ENCODE results near the gene GPD1.

The GPD1 gene

DNA sequence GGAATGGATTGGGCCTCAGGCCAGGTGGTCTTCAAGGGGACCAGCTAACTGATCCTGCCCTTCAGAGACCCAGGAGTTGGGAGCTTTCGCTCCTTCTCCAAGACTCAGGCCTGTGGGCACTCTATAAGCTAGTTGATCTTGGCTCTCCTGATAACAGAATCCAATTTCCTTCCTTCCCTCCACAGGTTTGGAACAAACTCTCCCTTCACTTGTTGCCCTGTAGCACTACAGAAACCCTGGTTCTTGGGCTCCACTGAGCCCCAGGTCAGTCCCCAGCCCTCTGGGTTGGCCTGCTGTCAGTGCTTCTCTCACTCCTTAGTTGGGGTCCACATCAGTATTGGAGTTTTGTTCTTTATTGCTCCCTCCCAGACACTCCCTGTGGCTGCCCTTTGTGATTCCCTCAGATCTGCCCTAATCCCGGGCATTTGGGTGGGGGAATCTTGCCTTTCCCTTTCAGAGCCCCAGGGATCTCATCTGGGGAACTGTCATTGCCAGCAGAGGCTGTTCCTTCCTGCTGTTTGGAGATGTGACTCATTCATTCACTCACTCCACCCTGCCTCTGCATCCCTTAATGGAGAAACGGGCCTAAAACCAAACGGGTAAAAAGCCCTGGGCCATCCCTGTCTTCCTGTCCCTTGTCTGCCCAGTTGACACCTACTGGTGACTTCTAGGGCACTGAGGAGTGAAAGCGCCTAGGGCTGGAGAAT lies 4.4 kb upstream of the GPD1 start:
- H3K4me3 ChIP-seq (ENCODE audit: low read depth, low read length): no peak overlapping the region

DNA sequence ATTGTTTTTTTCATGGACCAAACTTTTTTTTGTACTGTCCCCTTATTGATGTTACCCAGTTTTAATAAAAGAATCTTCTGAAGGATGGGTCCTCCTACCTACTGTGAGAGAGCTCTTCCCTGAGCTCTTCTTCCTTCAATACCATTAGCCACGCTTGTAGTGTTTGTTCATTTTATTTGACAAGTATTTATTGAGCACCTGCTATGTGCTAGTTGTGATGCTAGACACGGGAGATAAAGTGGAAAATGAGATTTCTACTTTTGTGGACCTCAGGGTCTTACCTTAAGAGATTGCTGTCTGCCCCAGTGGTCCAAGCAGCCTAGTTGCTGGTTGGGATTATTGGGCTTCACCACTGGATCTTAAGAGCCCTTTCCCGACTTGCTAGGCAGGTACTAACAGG lies 3.2 kb upstream of the GPD1 start:
- H3K4me3 ChIP-seq (ENCODE audit: low read depth, low read length): no peak overlapping the region

- H3K4me3 ChIP-seq (ENCODE audit: low read depth, low read length): no peak overlapping the region
Measured at GRCh38 chr12:50101663-50102062, 2.1 kb upstream of the GPD1 start.

DNA sequence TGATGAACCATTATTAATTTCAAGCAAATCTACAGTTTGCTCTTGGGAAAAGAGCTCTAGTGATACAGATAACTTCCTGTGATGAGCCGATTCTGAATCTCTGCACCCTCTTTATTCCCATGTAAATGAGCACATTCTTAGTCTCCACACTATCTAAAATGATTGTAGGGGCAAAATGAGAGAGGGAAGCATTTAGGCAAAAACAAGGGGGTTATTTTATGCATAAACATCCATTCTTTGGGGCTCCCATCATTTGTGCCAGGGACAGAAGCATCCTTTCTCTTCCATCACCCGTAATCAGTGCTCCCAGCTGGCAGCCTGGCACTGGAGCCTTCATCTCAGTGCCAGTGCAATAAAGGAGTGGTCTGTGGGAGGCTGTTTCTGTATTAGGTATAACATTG lies 1.7 kb upstream of the GPD1 start:
- no peak overlapping the region for H3K4me3 ChIP-seq (ENCODE audit: low read depth, low read length)

- H3K4me3 ChIP-seq (ENCODE audit: low read depth, low read length): no peak overlapping the region
Measured at GRCh38 chr12:50102646-50103309, 1.0 kb upstream of the GPD1 start.

DNA sequence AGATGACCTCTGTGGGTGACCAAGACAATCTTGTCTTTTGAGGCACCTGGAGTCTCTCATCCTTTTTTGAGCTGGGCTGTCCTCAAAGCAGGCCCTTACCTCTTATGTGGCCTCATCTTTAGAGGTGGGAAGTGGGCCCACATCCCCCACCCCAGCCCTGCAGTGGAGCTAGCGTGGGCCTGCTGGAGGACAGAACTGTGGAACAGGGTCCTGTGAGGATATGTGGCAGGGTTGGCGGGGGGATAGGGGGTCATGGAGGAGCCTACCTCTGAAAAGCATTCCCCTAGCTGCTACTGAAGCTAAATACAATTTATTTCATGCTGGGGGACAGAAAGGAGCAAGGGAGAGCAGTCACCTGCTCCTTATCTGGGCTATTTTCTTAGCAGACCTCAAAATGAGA lies 457 bp upstream of the GPD1 start:
- no peak overlapping the region for H3K4me3 ChIP-seq (ENCODE audit: low read depth, low read length)

- no peak overlapping the region for H3K4me3 ChIP-seq (ENCODE audit: low read depth, low read length)
Measured at GRCh38 chr12:50104417-50105366, 884 bp downstream of the GPD1 start.

DNA sequence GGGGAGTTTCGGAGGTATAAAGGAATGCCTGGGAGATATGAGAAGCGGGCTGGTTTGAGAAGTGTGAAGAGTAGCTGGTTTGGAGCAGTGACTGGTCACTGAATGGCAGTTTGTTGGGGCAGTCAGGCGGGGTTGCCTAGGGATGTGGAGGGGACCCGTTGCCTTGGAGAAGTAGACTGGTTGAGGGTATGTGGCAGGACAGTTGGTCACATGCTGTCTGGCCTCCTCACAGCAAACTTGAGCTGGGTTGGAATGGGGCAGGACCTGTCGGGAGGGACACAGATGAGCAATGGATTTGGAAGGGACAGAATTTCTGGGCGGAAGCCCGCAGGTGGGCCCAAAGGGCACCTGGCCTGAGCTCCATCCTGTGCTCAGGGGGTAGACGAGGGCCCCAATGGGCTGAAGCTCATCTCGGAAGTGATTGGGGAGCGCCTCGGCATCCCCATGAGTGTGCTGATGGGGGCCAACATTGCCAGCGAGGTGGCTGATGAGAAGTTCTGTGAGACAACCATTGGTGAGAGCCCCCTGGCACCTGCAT lies 2.2 kb downstream of the GPD1 start:
- no peak overlapping the region for H3K4me3 ChIP-seq (ENCODE audit: low read depth, low read length)

DNA sequence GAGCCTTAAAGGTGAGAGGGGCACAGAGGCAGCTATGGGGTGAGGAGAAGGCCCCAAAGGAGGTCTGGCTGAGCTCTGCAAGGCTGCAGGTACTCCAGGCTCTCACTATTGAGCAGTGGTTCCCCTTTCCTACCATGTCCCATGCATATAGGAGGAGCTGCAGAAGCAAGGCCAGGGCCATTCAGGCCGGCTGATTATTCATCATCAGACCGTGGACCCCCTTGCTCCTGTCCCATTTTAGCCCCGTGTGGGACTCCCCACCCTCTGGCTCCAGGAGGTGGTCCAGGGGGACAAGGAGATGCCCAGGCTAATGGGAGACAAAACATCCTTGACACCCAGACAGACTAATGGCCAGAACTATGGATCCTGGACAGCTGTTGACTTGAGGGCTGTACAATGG lies 3.1 kb downstream of the GPD1 start:
- H3K4me3 ChIP-seq (ENCODE audit: low read depth, low read length): no peak overlapping the region

DNA sequence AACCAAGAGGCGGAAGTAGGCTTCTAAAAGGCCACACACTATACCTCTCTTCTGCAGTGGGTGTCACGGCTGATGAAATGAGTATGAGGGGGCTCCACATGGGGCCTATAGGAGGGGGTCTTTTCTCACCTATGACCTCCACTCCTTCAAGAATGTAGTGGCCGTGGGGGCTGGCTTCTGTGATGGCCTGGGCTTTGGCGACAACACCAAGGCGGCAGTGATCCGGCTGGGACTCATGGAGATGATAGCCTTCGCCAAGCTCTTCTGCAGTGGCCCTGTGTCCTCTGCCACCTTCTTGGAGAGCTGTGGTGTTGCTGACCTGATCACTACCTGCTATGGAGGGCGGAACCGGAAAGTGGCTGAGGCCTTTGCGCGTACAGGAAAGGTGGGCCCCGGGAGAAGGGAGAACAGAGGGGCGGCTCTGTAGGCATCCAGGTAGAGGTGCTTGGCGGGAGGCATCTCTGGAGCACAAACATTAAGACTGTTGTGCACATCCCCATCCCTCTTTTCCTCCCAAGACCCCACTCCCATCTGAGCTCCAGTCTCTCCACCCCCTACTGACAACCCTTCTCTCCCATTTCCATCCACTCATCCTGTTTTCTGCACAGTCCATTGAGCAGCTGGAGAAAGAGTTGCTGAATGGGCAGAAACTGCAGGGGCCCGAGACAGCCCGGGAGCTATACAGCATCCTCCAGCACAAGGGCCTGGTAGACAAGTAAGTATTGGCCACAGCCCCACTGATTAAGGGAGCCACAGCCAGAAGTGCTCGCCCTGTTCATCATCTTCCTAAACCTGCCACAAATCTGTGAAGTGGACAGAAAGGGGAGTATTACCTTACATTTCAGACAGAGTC lies 3.8 kb downstream of the GPD1 start:
- no peak overlapping the region for H3K4me3 ChIP-seq (ENCODE audit: low read depth, low read length)

- no peak overlapping the region for H3K4me3 ChIP-seq (ENCODE audit: low read depth, low read length)
Measured at GRCh38 chr12:50109319-50109718, 5.5 kb downstream of the GPD1 start.

DNA sequence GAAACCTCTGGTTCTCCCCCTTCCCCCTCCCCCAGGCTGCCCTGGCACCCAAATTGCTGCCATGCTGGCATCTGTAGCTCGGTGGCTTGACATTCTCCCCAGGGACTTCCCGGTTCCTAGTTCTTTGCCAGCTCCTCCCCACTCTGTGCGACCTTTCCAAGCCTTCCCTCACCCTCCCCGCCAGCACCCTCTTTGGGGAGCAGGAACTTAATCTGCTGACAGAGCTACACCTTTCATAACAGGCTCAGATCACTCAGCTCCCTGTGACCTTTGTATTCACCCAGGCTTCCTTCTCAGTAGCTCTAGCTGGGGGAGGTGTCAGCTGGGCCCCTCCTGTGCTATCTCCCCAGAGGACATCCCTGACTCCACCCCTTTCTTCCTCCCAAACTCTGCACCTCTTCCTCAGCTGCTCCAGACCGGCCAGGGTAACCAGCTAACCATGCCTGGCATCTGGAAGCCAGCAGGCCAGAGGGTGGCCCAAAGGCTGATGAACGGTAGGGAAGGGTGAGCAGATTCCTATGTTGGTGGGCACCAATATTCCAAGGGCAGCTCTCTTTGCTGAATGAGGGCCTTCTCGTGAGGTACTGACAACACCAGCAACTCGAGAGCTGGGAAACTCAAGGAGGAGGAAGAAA lies 6.4 kb downstream of the GPD1 start:
- H3K4me3 ChIP-seq (ENCODE audit: low read depth, low read length): no peak overlapping the region

DNA sequence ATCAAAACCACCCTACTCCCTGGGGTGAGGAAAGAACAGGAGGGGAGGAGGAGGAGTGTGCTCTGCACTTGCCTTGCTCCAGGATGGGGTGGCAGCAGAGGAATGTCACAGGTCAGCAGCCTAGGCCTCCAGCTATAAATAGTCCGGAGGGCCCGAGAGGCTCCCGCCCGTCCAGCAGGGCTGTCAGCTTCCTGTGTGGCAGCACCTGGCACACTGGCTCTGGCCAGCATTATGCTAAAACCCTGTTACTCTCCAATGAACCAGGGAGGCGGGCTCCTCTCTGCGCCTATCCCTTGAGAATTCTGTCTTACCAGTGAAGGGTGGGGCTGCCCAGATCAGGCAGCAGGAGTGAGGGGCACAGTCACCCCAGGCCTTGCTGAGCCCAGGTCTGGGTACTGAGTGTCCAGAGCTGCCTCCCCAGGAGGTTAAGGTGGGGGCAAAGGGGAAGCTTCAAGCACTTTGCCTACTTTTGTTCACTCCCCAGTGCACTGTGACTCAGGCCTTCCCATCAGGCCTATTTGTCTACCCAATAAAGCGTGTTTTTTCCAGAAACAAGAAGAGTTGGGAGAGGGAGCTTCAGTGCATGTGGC lies 7.0 kb downstream of the GPD1 start:
- H3K4me3 ChIP-seq (ENCODE audit: low read depth, low read length): peak overlapping the region; percentile 33

DNA sequence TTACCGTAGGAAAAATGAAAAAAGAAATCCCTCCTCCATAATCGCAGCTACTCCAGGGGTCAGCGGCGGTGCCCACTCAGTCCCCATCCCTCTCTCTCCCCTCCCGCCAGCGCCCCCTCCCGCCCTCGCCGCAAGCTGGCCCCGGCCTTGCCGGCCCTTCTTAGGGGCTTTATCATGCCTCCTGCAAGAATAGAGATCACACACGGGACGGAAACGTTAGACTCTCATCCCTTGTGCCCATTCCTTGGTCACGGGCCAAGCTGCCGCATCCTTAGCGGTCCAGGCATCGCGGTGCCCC lies 7.5 kb downstream of the GPD1 start:
- peak overlapping the region; percentile 33 for H3K4me3 ChIP-seq (ENCODE audit: low read depth, low read length)

DNA sequence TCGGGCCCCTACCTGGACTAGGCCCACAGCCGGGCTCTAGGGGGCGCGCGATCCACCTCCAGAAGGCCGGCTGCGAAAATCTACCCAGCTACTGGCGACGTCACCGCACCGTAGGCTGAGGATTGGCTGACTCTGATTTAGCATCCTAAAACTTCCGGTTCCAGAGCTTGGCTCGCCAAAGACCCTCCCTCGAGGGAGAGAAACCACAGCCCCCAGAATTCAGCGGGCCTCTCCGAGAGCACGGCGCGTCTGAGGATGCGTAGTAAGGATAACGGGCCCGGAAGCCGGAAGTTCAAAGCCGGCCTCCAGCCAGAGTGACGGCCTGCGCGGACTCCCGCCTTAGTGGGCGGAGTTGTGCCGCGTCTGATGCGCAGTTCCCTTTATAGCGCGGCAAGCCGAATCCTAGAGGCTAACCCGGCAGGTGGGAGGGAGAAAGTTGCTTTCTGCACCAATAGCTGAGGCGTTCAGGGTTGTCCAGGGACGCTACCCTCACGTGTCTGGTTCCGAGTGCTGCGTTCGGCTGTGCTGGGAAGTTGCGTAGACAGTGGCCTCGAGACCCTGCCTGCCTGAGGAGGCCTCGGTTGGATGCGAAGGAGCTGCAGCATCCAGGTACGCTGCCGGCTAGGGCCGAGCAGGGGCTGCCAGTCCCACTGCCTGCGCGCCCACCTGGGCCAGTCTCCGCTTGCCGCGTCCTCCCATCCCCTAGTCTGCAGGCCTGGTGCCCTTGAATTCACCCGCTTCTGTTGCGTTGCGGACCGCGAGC lies 8.1 kb downstream of the GPD1 start, which contains the start of gene COX14:
TSS of gene COX14 (plus strand) at position 544 of the 763 bp plus-strand sequence. CDS start 7,808 bp downstream, outside the sequence.
- H3K4me3 ChIP-seq (ENCODE audit: low read depth, low read length): peak within 1 kb of the TSS; percentile 90

- H3K4me3 ChIP-seq (ENCODE audit: low read depth, low read length): peak overlapping the region; percentile 90
Measured at GRCh38 chr12:50112456-50113218, 8.8 kb downstream of the GPD1 start.

DNA sequence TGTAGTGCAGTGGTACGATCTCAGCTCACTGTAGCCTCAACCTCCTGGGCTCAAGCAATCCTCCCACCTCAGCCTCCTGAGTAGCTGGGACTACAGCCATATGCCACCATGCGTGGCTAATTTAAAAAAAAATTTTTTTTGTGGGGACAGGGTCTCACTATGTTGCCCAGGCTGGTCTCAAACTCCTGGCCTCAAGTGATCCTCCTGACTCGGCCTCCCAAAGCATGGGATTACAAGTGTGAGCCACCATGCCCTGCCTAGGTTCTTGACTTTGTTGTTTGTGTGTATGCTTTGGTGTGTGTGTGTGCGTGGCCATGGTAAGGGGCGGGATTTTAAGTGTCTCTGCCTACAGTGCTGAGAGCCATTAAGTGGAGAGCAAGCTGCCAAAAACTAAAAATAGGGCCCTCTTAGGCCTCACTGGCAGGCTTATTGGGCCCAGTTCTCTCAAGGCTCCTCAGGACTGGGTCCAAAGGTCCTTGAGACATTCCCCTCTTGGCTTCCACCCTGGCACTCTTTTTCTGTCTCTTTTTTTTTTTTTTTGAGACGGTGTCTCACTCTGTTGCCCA lies 13.3 kb downstream of the GPD1 start:
- H3K4me3 ChIP-seq (ENCODE audit: low read depth, low read length): no peak overlapping the region

DNA sequence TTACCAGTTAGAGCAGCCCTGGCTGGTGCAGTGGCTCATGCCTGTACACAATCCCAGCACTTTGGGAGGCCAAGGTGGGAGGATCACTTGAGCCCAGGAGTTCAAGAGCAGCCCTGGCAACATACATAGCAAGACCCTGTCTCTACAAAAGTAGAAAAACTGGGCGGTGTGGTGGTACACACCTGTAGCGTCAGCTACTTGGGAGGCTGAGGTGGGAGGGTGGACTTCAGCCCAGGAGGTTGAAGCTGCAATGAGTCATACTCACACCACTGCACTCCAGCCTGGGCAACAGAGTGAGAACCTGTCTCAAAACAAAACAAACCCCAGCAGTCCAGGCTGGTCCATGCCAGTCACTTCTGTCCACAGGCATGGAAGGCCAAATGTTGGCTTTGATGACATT lies 15.6 kb downstream of the GPD1 start:
- no peak overlapping the region for H3K4me3 ChIP-seq (ENCODE audit: low read depth, low read length)

Data from iPS-11a (cell line).